Effector CD4-positive, alpha-beta T cell (primary cell): ENCODE measurements around the gene SMC1B.
"Not testable (repeated sequence)": the region's sequence is repeated elsewhere in the genome, so short reads cannot be mapped to it uniquely, and the experiment has no call there.

Source experiments
- DNase-seq: peaks from one replicate; pipeline ENCODE4 v3.0.0-alpha.2; 2020

Gene SMC1B

GRCh38 chr22:45340323-45340722 lies 73.1 kb downstream of the SMC1B start:
- no peak for DNase-seq

GRCh38 chr22:45338795-45339194 lies 74.6 kb downstream of the SMC1B start:
- no peak for DNase-seq

DNA sequence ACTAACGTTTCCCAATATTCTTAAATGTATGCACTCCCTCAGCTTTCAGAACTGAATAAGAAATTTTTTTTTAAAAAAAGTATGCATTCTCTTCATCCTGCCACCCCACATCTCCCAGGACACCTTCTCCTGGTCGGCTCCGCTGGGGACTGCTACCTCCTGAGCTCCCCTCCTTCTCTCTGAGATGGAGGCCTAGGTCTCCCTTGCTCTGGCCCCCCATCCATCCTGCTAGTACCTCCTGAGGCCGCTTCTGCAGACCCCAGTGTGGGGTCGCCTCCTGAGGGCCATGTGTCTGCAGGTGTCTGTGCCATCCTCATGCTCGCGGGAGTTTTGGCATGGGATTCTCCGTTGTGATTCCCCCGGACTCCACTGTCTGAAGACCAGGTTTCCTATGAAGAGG lies 75.9 kb downstream of the SMC1B start:
- DNase-seq = no peak

GRCh38 chr22:45336971-45337431 lies 76.4 kb downstream of the SMC1B start:
- DNase-seq = no peak

DNA sequence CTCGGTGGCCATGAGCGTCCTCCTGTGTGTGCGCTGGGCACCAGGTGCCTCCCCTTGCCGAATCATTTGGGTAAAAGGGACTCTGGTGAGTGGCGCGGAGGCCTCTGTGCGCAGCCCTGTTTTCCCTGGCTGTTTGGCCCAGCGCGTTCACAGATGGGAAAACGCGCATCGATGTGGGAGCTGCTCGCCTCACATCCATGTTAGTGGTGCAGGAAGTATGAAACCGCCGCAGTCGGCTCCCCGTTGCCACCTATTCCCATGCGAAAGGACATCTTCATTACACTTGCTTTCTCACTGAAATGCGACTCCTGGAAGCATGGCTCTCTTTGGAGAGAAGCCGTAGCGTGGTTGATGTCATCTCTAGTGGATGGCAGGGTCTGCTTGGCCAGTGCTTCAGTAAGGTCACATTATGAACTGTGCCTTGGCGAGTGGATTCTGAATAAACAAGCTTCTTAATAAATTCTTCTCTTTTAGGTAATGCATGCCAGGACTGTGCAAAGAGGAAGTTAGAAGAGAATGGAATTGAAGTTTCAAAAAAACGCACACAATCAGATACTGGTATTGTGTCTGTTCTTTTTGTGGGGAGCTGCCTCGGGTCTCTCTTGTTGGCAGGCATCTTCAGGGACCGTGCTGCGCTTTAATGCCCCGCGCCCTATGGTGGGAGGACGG lies 77.4 kb downstream of the SMC1B start:
- DNase-seq = no peak

GRCh38 chr22:45335021-45335818 lies 78.2 kb downstream of the SMC1B start:
- no peak for DNase-seq

- DNase-seq = no peak
Observed at GRCh38 chr22:45334528-45334927, 78.9 kb downstream of the SMC1B start.

DNA sequence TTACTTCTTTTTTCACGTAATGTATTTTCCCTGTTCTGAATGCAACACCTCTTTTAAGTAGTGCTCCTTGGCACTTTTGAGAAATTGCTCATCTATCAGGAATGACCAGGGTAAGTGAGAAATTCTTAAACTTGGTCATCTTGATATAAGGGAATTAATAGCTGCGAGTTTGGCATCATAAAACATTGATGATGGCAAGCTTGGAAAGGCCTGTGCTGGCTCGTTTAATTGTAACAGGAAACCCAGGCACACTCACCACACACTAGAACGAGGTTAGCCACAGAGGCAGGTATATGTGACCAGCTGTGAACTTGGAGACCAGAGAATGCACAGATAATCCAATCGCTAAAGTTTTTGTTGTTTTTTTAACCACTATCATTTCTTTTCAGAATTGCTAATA lies 79.3 kb downstream of the SMC1B start:
- DNase-seq = no peak

DNA sequence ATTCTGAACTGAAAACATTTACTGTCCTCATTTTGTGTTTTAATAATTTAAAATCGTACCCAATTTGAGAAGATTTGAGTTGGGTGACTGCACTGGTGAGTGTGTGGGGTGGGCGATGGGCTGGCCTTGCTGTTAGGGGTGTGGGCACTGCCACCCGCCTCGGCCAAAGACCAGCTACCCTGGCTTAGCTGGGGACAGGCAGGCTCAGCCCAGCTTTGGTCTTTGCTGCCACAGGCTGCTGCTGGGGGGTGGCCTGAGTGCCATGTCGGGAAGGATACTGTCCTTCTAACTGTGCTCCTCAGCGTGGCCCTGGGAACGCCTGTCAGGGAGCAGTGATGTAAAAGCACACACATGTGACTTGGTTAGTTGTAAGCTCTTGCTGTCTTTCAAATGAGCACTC lies 81.4 kb downstream of the SMC1B start:
- DNase-seq = no peak

- DNase-seq = no peak
Observed at GRCh38 chr22:45331486-45331885, 81.9 kb downstream of the SMC1B start.

- DNase-seq = no peak
Observed at GRCh38 chr22:45330548-45330947, 82.9 kb downstream of the SMC1B start.

DNA sequence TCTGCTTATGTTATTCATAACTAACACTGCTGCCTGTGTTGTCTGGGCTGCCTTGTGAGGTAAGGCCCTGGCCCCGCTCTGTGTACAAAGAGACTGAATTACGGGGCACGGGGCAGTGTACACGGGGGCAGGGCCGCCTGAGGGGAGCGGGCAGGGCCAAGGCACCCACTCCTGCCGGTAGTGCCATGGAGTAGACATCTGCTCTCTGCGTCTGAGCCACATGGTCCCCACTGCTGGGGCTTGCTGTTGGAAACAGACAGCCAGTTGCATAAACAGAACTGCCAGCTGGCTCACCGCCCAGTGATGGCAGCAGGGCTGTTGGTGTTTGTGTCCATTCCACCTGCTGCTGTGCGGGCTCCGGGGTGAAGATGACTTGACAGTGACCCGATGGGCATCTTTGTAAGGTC lies 83.9 kb downstream of the SMC1B start:
- no peak for DNase-seq

DNA sequence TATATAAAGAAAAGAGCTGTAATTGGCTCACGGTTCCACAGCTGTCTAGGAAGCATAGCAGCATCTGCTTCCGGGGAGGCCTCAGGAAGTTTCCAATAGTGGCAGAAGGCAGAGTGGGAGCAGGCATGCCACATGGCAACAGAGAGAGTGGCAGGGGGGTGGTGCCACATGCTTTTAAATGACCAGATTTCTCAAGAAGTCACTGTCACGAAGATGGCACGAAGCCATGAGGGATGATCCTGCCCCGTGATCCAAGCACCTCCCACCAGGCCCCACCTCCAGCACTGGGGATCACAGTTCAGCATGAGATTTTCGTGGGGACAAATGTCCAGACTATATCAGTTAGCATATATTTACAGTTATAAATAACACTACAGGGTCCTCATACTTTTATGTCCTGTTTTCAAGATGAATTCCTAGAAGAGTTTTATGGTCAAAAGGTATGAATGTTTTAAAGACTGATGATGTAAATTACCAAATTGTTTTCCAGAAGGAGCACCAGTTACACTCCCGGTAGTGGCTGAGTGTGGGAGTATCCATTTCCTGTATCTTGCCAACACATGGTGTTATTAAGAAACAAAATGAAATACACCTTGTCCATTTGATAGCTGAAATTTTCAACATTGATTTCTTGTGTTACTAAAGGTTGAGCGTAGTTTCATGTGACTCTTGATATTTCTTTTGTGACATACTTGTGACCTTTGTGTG lies 84.4 kb downstream of the SMC1B start:
- DNase-seq = no peak

GRCh38 chr22:45328261-45328660 lies 85.1 kb downstream of the SMC1B start:
- DNase-seq = not testable (repeated sequence)

DNA sequence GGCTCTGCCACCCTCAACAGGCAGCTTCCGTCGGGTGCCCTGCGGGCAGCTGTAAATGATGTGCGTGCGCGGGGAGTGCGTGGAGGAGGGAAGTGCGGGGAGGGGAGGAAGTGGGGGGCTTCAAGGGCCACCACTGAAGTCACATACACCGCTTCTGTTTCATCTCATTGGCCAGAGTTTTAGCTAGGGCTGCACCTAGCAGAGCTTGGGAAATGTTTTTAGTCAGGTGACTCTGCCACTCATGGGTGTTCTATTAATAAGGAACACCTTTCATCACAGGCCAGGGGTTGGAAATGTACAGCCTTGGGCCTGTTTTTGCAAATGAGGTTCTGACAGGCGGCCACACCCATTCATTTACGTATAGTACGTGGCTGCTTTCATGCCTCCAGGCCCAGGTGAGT lies 89.1 kb downstream of the SMC1B start:
- DNase-seq = no peak

DNA sequence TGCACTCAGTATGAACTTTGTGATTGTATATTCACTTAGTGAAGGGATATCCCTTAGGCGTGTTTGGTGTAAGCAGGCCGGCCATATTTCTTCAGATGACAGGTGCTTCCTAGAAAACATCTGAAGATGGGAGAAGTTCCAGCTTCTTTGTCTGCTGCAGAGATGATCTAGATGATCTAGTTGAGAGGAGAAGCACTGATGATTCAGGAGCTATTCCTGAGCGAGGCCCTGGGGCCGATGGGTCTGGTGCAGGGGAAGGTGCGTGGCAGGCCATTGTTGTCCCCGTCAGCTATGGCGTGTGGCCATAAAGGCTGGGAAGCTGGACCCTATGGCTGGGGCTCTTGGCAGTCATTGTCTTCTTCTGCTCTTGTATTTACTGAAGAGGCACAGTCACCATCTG lies 89.7 kb downstream of the SMC1B start:
- no peak for DNase-seq

GRCh38 chr22:45322873-45323525 lies 90.4 kb downstream of the SMC1B start:
- DNase-seq = no peak

GRCh38 chr22:45321827-45322226 lies 91.6 kb downstream of the SMC1B start:
- no peak for DNase-seq

- DNase-seq = no peak
Observed at GRCh38 chr22:45320357-45320976, 92.9 kb downstream of the SMC1B start.

GRCh38 chr22:45319324-45319685 lies 94.1 kb downstream of the SMC1B start:
- peak; percentile 25 for DNase-seq

DNA sequence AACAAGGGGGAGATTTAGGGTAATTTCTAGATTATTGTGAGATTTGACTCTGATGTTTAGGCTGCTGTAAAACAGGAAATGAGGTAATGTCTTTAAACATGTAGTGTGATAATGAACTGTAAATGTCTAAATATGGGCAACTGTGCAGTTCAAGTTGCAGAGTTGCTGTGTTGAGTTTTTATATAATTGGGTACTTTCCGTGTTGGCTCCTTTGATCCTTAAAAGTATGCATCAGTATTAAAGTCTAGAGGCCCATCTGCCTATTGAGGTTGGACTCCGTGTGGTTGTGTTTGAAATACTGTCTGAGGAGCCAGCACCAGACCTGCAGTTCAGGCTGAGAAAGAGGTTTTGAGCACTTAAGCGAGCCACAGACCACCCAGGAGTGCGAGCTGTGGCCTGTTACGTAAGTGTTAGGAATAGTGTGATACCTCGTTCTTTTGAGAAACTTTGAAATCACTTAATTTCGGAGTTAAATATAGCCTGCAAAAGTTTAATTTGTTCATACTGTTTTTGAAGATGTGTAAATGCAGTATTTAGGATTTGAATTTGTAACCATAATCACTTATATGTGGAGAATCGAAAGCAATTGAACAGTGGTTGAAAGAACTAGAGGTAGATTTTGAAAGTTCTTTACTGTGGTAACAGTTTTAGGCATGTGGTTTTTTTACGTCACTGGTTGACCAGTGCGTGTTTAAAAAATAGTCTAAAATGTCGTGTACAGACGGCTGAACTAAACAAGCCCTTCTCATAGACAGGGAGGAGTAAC lies 94.7 kb downstream of the SMC1B start:
- peak; percentile 70 for DNase-seq

- DNase-seq = peak; percentile 85
Observed at GRCh38 chr22:45318168-45318557, 95.2 kb downstream of the SMC1B start.
